H9 (cell line): ENCODE data around the gene LSM11. TPM values are rescaled to one million over a fixed set of nuclear protein-coding genes. Genes with fewer than 3 reads are reported as not detected.
"Not testable (repeated sequence)": the region's sequence is repeated elsewhere in the genome, so short reads cannot be mapped to it uniquely, and the experiment has no call there.

ENCODE experiments used
- DNase-seq: peaks from one replicate; pipeline ENCODE4 v3.0.0-alpha.2; 2017
- H2AFZ ChIP-seq: one replicate; pipeline ENCODE4 v1.6.1; 2013; ENCODE audit warnings: mild to moderate bottlenecking, low read length, control low read depth, moderate library complexity
- H2AK5ac ChIP-seq: 2 replicates; pipeline ENCODE4 v1.6.1; 2013; ENCODE audit warnings: low read length, control low read depth, mixed read lengths; ENCODE audit not compliant: insufficient read length
- H2BK120ac ChIP-seq: one replicate; pipeline ENCODE4 v1.6.1; 2013; ENCODE audit warnings: low read depth, mild to moderate bottlenecking, low read length, control low read depth, inconsistent platforms; ENCODE audit not compliant: poor library complexity, severe bottlenecking
- H2BK12ac ChIP-seq: 2 replicates; pipeline ENCODE4 v1.6.1; 2013; ENCODE audit warnings: low read length, control low read depth, mixed read lengths, low read depth; ENCODE audit not compliant: insufficient read length
- H2BK15ac ChIP-seq: 2 replicates; pipeline ENCODE4 v1.6.1; 2013; ENCODE audit warnings: low read depth, low read length, control low read depth
- H2BK20ac ChIP-seq: one replicate; pipeline ENCODE4 v1.6.1; 2013; ENCODE audit warnings: low read depth, mild to moderate bottlenecking, low read length, control low read depth, inconsistent platforms; ENCODE audit not compliant: poor library complexity, severe bottlenecking
- H2BK5ac ChIP-seq: 2 replicates; pipeline ENCODE4 v1.6.1; 2013; ENCODE audit warnings: low read length, control low read depth, mixed read lengths; ENCODE audit not compliant: insufficient read length
- H3K14ac ChIP-seq: 2 replicates; pipeline ENCODE4 v1.6.1; 2013; ENCODE audit warnings: low read length, control low read depth; ENCODE audit not compliant: insufficient read depth
- H3K18ac ChIP-seq: 2 replicates; pipeline ENCODE4 v1.6.1; 2013; ENCODE audit warnings: low read depth, mild to moderate bottlenecking, mixed read lengths, low read length, control low read depth; ENCODE audit not compliant: insufficient read length
- H3K23ac ChIP-seq: 2 replicates; pipeline ENCODE4 v1.6.1; 2013; ENCODE audit warnings: low read length, control low read depth, mixed read lengths, low read depth; ENCODE audit not compliant: insufficient read length
- H3K23me2 ChIP-seq: 2 replicates; pipeline ENCODE4 v1.6.1; 2013; ENCODE audit warnings: low read depth, mild to moderate bottlenecking, mixed read lengths, low read length, control low read depth; ENCODE audit not compliant: insufficient read length, poor library complexity, severe bottlenecking
- H3K27ac ChIP-seq: 2 replicates; pipeline ENCODE4 v1.5.1; 2013; ENCODE audit warnings: low read length, control low read depth, mixed read lengths, low read depth; ENCODE audit not compliant: insufficient read length
- H3K27me3 ChIP-seq: 2 replicates; pipeline ENCODE4 v1.6.1; 2013; ENCODE audit warnings: low read length, control low read depth, inconsistent platforms; ENCODE audit not compliant: insufficient read depth
- H3K4ac ChIP-seq: 2 replicates; pipeline ENCODE4 v1.6.1; 2013; ENCODE audit warnings: low read depth, mild to moderate bottlenecking, control low read depth, inconsistent platforms, low read length, moderate library complexity
- H3K4me1 ChIP-seq: 2 replicates; pipeline ENCODE4 v1.6.1; 2013; ENCODE audit warnings: low read length, control low read depth, inconsistent platforms; ENCODE audit not compliant: insufficient read depth
- H3K4me2 ChIP-seq: 2 replicates; pipeline ENCODE4 v1.6.1; 2013; ENCODE audit warnings: low read length, control low read depth, mixed read lengths; ENCODE audit not compliant: insufficient read length, insufficient read depth
- H3K56ac ChIP-seq: 2 replicates; pipeline ENCODE4 v1.6.1; 2013; ENCODE audit warnings: low read depth, mild to moderate bottlenecking, mixed read lengths, low read length, control low read depth; ENCODE audit not compliant: insufficient read length
- H3K79me1 ChIP-seq: 2 replicates; pipeline ENCODE4 v1.6.1; 2013; ENCODE audit warnings: low read depth, mild to moderate bottlenecking, moderate library complexity, low read length, control low read depth, inconsistent platforms; ENCODE audit not compliant: insufficient read depth, poor library complexity, severe bottlenecking
- H3K79me2 ChIP-seq: 2 replicates; pipeline ENCODE4 v1.6.1; 2013; ENCODE audit warnings: low read length, control low read depth, inconsistent platforms; ENCODE audit not compliant: insufficient read depth
- H3K9ac ChIP-seq: 2 replicates; pipeline ENCODE4 v1.6.1; 2013; ENCODE audit warnings: low read length, control low read depth, mixed read lengths; ENCODE audit not compliant: insufficient read length; ENCODE audit errors: extremely low read depth
- H3K9me3 ChIP-seq: one replicate; pipeline ENCODE4 v1.6.1; 2013; ENCODE audit warnings: low read depth, low read length, inconsistent platforms; ENCODE audit not compliant: control insufficient read depth
- H3T11ph ChIP-seq: one replicate; pipeline ENCODE4 v1.6.1; 2013; ENCODE audit warnings: mild to moderate bottlenecking, low read length, control low read depth, inconsistent platforms
- H4K20me1 ChIP-seq: one replicate; pipeline ENCODE4 v1.6.1; 2013; ENCODE audit not compliant: control insufficient read depth, insufficient read length, insufficient read depth
- H4K5ac ChIP-seq: 2 replicates; pipeline ENCODE4 v1.6.1; 2013; ENCODE audit warnings: low read depth, mild to moderate bottlenecking, mixed read lengths, low read length, control low read depth; ENCODE audit not compliant: insufficient read length
- H4K8ac ChIP-seq: replicated peaks from 2 replicates; pipeline ENCODE4 v1.6.1; 2013; ENCODE audit warnings: low read length, control low read depth, mixed read lengths, low read depth; ENCODE audit not compliant: insufficient read length
- H4K91ac ChIP-seq: 2 replicates; pipeline ENCODE4 v1.6.1; 2013; ENCODE audit warnings: low read depth, mild to moderate bottlenecking, moderate library complexity, mixed read lengths, low read length, control low read depth; ENCODE audit not compliant: insufficient read length
- H3K27ac Mint-ChIP-seq, 3 experiments: 2 replicates in 2 of 3; 3 replicates in 1 of 3; pipeline ENCODE4 v1.8.0; 2020 to 2021; ENCODE audit warnings: mixed read lengths in 3 of 3, mild to moderate bottlenecking in 1 of 3, moderate library complexity in 1 of 3
- H3K27me3 Mint-ChIP-seq: 2 replicates; pipeline ENCODE4 v1.8.0; 2021; ENCODE audit warnings: low read depth, mild to moderate bottlenecking, moderate library complexity, mixed read lengths
- H3K36me3 Mint-ChIP-seq, 3 experiments: 2 replicates in 2 of 3; 3 replicates in 1 of 3; pipeline ENCODE4 v1.8.0; 2020 to 2021; ENCODE audit warnings: low read depth in 3 of 3, mixed read lengths in 3 of 3; ENCODE audit not compliant: insufficient read depth in 1 of 3
- H3K4me1 Mint-ChIP-seq, 2 experiments: 2 replicates each; pipeline ENCODE4 v1.8.0; 2020; ENCODE audit warnings: mixed read lengths in 2 of 2
- H3K4me3 Mint-ChIP-seq, 2 experiments: 2 replicates in 1 of 2; 3 replicates in 1 of 2; pipeline ENCODE4 v1.8.0; 2020 to 2021; ENCODE audit warnings: mild to moderate bottlenecking in 2 of 2, mixed read lengths in 2 of 2, moderate library complexity in 1 of 2
- H3K9me3 Mint-ChIP-seq, 2 experiments: 2 replicates in 1 of 2; 3 replicates in 1 of 2; pipeline ENCODE4 v1.8.0; 2020; ENCODE audit warnings: mild to moderate bottlenecking in 2 of 2, mixed read lengths in 2 of 2, moderate library complexity in 1 of 2
- CTCF ChIP-seq: fragments of 200-600 bp; sonication (generic); conservative IDR thresholded peaks from 3 replicates; pipeline ENCODE4 v1.8.0; 2021; ENCODE audit warnings: antibody characterized with exemption, mild to moderate bottlenecking
- WGBS: extraction: QIAGEN DNeasy Blood & Tissue Kit; methylation state at CpG from one replicate; pipeline ENCODE4 v1.1.7; 2013; ENCODE audit warnings: missing lambda C conversion rate, low lambda C conversion rate, mixed read lengths; ENCODE audit not compliant: insufficient read length; ENCODE audit errors: extremely low coverage; 5-methylcytosine and 5-hydroxymethylcytosine counted together
- total RNA-seq: library from RNA; stranded (reverse); gene quantifications from 2 replicates; pipeline ENCODE4 v1.2.1, GENCODE V29; 2021

The LSM11 gene
- total RNA-seq, 1 experiment from 2014 or later: 4.7 TPM

- no CpG with 5 or more reads among the region's 6 CpGs for WGBS
- H2BK12ac ChIP-seq: no peak overlapping the region
- H3K4me1 ChIP-seq: no peaks in the 10 kb centered on the region; the same call in 1 of the 2 replicates
- H3K56ac ChIP-seq: no peak overlapping the region
- H3K79me1 ChIP-seq: no peaks in the 10 kb centered on the region
- no peak overlapping the region for H3K4ac ChIP-seq
- no peaks in the 10 kb centered on the region for H3K27me3 ChIP-seq
- no peak overlapping the region for H4K91ac ChIP-seq
- Mint-ChIP-seq H3K4me3 (no peak overlapping the region), H3K4me1 (peaks cover 3 to 7% of the 10 kb centered on the region in 2 experiments; a peak in 2 of 4 replicates), H3K9me3 (peaks cover 6 to 12% of the 10 kb centered on the region in 2 experiments), H3K36me3 (peaks cover 3 to 9% (median 6%) of the 10 kb centered on the region in 3 experiments), H3K27ac (no peak overlapping the region), H3K27me3 (peaks cover 5% of the 10 kb centered on the region)
- H3K9ac ChIP-seq: no peak overlapping the region
- H3K23me2 ChIP-seq: no peaks in the 10 kb centered on the region
- H3K27ac ChIP-seq: no peak overlapping the region
- H3K79me2 ChIP-seq: no peaks in the 10 kb centered on the region
- no peak overlapping the region for H2BK120ac ChIP-seq
- DNase-seq: no peak
- no peak overlapping the region for H4K8ac ChIP-seq
- H2AK5ac ChIP-seq: no peak overlapping the region
- H2BK5ac ChIP-seq: no peak overlapping the region
- no peak overlapping the region for H3K23ac ChIP-seq
- H2AFZ ChIP-seq: no peak overlapping the region
- no peak overlapping the region for H4K5ac ChIP-seq
- no peaks in the 10 kb centered on the region for H3K9me3 ChIP-seq
- no peaks in the 10 kb centered on the region for H4K20me1 ChIP-seq
- no peak overlapping the region for H2BK20ac ChIP-seq
- no peak overlapping the region for H3K14ac ChIP-seq
- no peak overlapping the region for H3K18ac ChIP-seq
- H3T11ph ChIP-seq: no peak overlapping the region
- no peak overlapping the region for H2BK15ac ChIP-seq
- no peak overlapping the region for H3K4me2 ChIP-seq
- TF ChIP-seq CTCF: no peak
These were observed 22.4 kb upstream of the LSM11 start for GRCh38 chr5:157721159-157721558.

DNA sequence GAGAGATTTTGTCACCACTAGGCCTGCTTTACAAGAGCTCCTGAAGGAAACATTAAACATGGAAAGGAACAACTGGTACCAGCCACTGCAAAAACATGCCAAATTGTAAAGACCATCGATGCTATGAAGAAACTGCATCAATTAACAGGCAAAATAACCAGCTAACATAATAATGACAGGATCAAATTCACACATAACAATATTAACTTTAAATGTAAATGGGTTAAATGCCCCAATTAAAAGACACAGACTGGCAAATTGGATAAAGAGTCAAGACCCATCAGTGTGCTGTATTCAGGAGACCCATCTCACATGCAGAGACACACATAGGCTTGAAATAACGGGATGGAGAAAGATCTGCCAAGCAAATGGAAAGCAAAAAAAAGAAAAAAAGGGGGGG lies 20.6 kb upstream of the LSM11 start:
- H4K91ac ChIP-seq, H2BK5ac ChIP-seq, H4K20me1 ChIP-seq, H3K56ac ChIP-seq, H3K79me1 ChIP-seq, H3K18ac ChIP-seq, H3K27me3 Mint-ChIP-seq, H3K4me1 ChIP-seq, H3K27me3 ChIP-seq, H3K4me1 Mint-ChIP-seq, H4K5ac ChIP-seq, H3K4me3 Mint-ChIP-seq, H3T11ph ChIP-seq, H2AK5ac ChIP-seq, H3K36me3 Mint-ChIP-seq, H3K27ac ChIP-seq, H2BK120ac ChIP-seq, H3K4me2 ChIP-seq, H2BK12ac ChIP-seq, H3K9ac ChIP-seq, H2BK20ac ChIP-seq, H3K4ac ChIP-seq, H2BK15ac ChIP-seq, H2AFZ ChIP-seq, H3K27ac Mint-ChIP-seq, H3K23ac ChIP-seq, H3K79me2 ChIP-seq, H3K14ac ChIP-seq, DNase-seq, H4K8ac ChIP-seq, H3K9me3 ChIP-seq, H3K23me2 ChIP-seq: not testable (repeated sequence)
- WGBS: no CpG with 5 or more reads among the region's 2 CpGs
- H3K9me3 Mint-ChIP-seq: peaks cover 6 to 12% of the 10 kb centered on the region in 2 experiments
